GM12891 (cell line): ENCODE data around the gene KIFC3.

ENCODE experiments used
- POLR2A ChIP-seq: IDR thresholded peaks from 2 replicates; pipeline ENCODE4 v1.6.1; 2011; ENCODE audit warnings: low read depth, low read length, control low read depth
- TAF1 ChIP-seq: IDR thresholded peaks from 2 replicates; pipeline ENCODE4 v1.6.1; 2011; ENCODE audit warnings: low read depth, low read length, control low read depth

DNA sequence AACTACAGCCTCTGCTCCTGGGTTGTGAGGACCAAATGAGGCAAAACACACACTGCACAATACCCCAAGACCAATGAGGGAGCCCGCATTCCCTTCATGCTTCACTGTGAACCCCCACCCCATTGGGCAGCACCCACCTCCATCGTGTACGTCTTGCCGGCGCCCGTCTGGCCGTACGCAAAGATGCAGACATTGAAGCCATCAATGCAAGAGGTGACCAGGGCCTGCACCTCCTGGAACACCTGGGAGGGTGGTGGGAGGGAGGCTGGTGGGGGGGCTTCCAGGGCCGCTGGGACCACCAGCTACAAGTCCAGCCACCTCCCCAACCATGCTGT, 38.3 kb downstream of the KIFC3 start:
- TF ChIP-seq POLR2A (no peak), TAF1 (no peak)
